Colonic mucosa (tissue), 4 donors: ENCODE data around the gene MTA3. TPM values are rescaled to one million over a fixed set of nuclear protein-coding genes. Genes with fewer than 3 reads are reported as not detected.
A peak's percentile ranks its signal among the peaks of the same experiment; 100 is the strongest.

ENCODE experiments used
- DNase-seq: peaks from one replicate; pipeline ENCODE4 v3.0.0-alpha.2; 2020
- H3K27ac ChIP-seq: fragments of 200-600 bp; one replicate; pipeline ENCODE4 v1.8.0; 2021
- H3K27me3 ChIP-seq: fragments of 200-600 bp; one replicate; pipeline ENCODE4 v1.8.0; 2021
- H3K36me3 ChIP-seq: fragments of 200-600 bp; one replicate; pipeline ENCODE4 v1.8.0; 2021
- H3K4me1 ChIP-seq: fragments of 200-600 bp; one replicate; pipeline ENCODE4 v1.8.0; 2021; ENCODE audit warnings: mild to moderate bottlenecking
- H3K4me3 ChIP-seq: fragments of 200-600 bp; one replicate; pipeline ENCODE4 v1.8.0; 2021
- H3K9ac ChIP-seq, 2 donors: one replicate each; pipeline ENCODE4 v1.7.0; 2013; ENCODE audit warnings: control low read depth in 2 of 2, low read depth in 2 of 2, low read length in 2 of 2
- H3K9me3 ChIP-seq: fragments of 200-600 bp; one replicate; pipeline ENCODE4 v1.8.0; 2021
- CTCF ChIP-seq: fragments of 200-600 bp; IDR thresholded peaks from one replicate; pipeline ENCODE4 v1.8.0; 2022; ENCODE audit warnings: antibody characterized with exemption, mild to moderate bottlenecking
- intact Hi-C: fragments of 100-400 bp; cut with DNase I; formaldehyde crosslinking; loops from one replicate; pipeline ENCODE4 v1.14.1; 2022
- total RNA-seq, 2 donors: library from RNA; stranded (reverse); fragmentation: NEBNext Ultra II Directional in 1 of 2; extraction: Animal tissue kit (Norgen Biotek cat#: 25700) in 1 of 2; gene quantifications; one replicate each; pipeline ENCODE4 v1.2.1, GENCODE V29; 2021
- donor health status: healthy.
- donor health status: DM: no; HTN: no; CAD: no.
- donor health status: DM: no; HTN: no; CAD: no.

Gene MTA3
- total RNA-seq, 2 donors from 2014 or later, result 41.4 to 46.2 TPM

- no peak for TF ChIP-seq CTCF
- intact Hi-C loops, result no loop called here
- no peak for DNase-seq
- Histone ChIP-seq H3K9me3 (no peaks in the 10 kb centered on the region), H3K27me3 (no peaks in the 10 kb centered on the region), H3K9ac (peak overlapping the region in 1 of 2 donors; percentile 35), H3K27ac (peak overlapping the region; percentile 89), H3K4me3 (no peak overlapping the region), H3K36me3 (no peaks in the 10 kb centered on the region), H3K4me1 (peaks cover 5% of the 10 kb centered on the region)
These were observed 1.1 kb upstream of the MTA3 start for GRCh38 chr2:42567364-42567763.

- DNase-seq, result peak; percentile 64
- Histone ChIP-seq H3K27ac (peak overlapping the region; percentile 89), H3K9me3 (no peaks in the 10 kb centered on the region), H3K27me3 (no peaks in the 10 kb centered on the region), H3K36me3 (no peaks in the 10 kb centered on the region), H3K4me3 (peak overlapping the region; percentile 80), H3K4me1 (peaks cover 5% of the 10 kb centered on the region), H3K9ac (peak overlapping the region in 1 of 2 donors; percentile 35)
- TF ChIP-seq CTCF, result no peak
- intact Hi-C loops, result no loop called here
These were observed 529 bp upstream of the MTA3 start for GRCh38 chr2:42567806-42568400.

- no peaks in the 10 kb centered on the region for H3K36me3 ChIP-seq
- no peaks in the 10 kb centered on the region for H3K9me3 ChIP-seq
- H3K27ac ChIP-seq, result peak overlapping the region; percentile 89
- DNase-seq, result peak; percentile 45
- TF ChIP-seq CTCF, result no peak
- peak overlapping the region; percentile 73 to 91 for H3K9ac ChIP-seq
- intact Hi-C loops, result no loop called here
- H3K4me3 ChIP-seq, result peak overlapping the region; percentile 80
- H3K27me3 ChIP-seq, result no peaks in the 10 kb centered on the region
- peaks cover 5% of the 10 kb centered on the region for H3K4me1 ChIP-seq
These were observed 782 bp downstream of the MTA3 start for GRCh38 chr2:42569116-42569711.

GRCh38 chr2:42569883-42570282 lies 1.5 kb downstream of the MTA3 start:
- peaks cover 5% of the 10 kb centered on the region for H3K4me1 ChIP-seq
- H3K27me3 ChIP-seq, result no peaks in the 10 kb centered on the region
- H3K9ac ChIP-seq, result peak overlapping the region; percentile 27 to 91
- intact Hi-C loops, result no loop called here
- DNase-seq, result no peak
- peak overlapping the region; percentile 80 for H3K4me3 ChIP-seq
- no peak for TF ChIP-seq CTCF
- peak overlapping the region; percentile 89 for H3K27ac ChIP-seq
- no peaks in the 10 kb centered on the region for H3K9me3 ChIP-seq
- H3K36me3 ChIP-seq, result peaks cover 4% of the 10 kb centered on the region

- no peak for TF ChIP-seq CTCF
These were observed 4.1 kb downstream of the MTA3 start for GRCh38 chr2:42572297-42573081.

More at GRCh38 chr2:42572297-42573081, 4.1 kb downstream of the MTA3 start:
- Histone ChIP-seq H3K9ac (no peak overlapping the region), H3K4me3 (no peak overlapping the region), H3K27me3 (no peaks in the 10 kb centered on the region), H3K4me1 (peaks cover 5% of the 10 kb centered on the region), H3K36me3 (peaks cover 5% of the 10 kb centered on the region), H3K27ac (no peak overlapping the region), H3K9me3 (no peaks in the 10 kb centered on the region)
- DNase-seq, result no peak
- intact Hi-C loops, result no loop called here
